ENCODE data around the gene SLCO2A1.

DNA sequence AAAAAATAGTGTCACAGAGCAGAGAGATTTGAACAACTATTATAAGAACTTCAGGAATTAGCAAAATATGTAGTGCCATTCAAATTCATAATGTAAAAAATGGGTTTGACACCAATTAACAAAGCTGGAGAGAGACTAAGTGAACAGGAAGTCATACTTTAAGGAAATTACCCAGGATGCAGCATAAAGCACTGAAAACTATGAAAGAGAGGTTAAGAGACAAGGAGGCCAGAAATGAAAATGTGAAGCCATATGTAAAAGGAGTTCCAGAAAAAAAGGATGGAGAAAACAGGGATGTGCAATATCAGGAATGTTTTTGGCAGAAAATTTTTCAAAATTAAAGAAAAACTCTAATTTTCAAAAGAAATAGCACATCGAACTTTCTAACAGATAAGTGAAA is 57.6 kb downstream of the SLCO2A1 start:
- TF ChIP-seq, protein P1, sequence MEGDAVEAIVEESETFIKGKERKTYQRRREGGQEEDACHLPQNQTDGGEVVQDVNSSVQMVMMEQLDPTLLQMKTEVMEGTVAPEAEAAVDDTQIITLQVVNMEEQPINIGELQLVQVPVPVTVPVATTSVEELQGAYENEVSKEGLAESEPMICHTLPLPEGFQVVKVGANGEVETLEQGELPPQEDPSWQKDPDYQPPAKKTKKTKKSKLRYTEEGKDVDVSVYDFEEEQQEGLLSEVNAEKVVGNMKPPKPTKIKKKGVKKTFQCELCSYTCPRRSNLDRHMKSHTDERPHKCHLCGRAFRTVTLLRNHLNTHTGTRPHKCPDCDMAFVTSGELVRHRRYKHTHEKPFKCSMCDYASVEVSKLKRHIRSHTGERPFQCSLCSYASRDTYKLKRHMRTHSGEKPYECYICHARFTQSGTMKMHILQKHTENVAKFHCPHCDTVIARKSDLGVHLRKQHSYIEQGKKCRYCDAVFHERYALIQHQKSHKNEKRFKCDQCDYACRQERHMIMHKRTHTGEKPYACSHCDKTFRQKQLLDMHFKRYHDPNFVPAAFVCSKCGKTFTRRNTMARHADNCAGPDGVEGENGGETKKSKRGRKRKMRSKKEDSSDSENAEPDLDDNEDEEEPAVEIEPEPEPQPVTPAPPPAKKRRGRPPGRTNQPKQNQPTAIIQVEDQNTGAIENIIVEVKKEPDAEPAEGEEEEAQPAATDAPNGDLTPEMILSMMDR (IDR thresholded peaks at IDR 0.05) = no peak
- TF ChIP-seq EZH2 (IDR thresholded peaks at IDR 0.05; ENCODE audit: borderline replicate concordance, insufficient read depth, low read depth, low read length, poor library complexity, severe bottlenecking) = no peak
